IMR-90 (cell line): ENCODE results near the gene F2RL3.

ENCODE experiments used
- BHLHE40 ChIP-seq: fragments of 150-350 bp; IDR thresholded peaks from 2 replicates; pipeline ENCODE4 v1.6.1; 2016; ENCODE audit warnings: mild to moderate bottlenecking, low read depth, low read length
- CHD1 ChIP-seq: IDR thresholded peaks from 2 replicates; pipeline ENCODE4 v1.6.1; 2012; ENCODE audit warnings: low read depth, low read length, improper control_type of control experiment
- MAFK ChIP-seq: IDR thresholded peaks from 2 replicates; pipeline ENCODE4 v1.6.1; 2012; ENCODE audit warnings: low read depth, low read length, improper control_type of control experiment
- POLR2A ChIP-seq: IDR thresholded peaks from 2 replicates; pipeline ENCODE4 v1.6.1; 2012; ENCODE audit warnings: mild to moderate bottlenecking, low read depth, low read length
- RCOR1 ChIP-seq: IDR thresholded peaks from 2 replicates; pipeline ENCODE4 v1.6.1; 2012; ENCODE audit warnings: mild to moderate bottlenecking, low read length, improper control_type of control experiment; ENCODE audit not compliant: insufficient replicate concordance
- SMC3 ChIP-seq: fragments of 150-350 bp; IDR thresholded peaks from 2 replicates; pipeline ENCODE4 v1.6.1; 2016; ENCODE audit warnings: low read depth, mild to moderate bottlenecking, antibody characterized with exemption, low read length, moderate library complexity
- TF ChIP-seq, protein P1 (sequence below): conservative IDR thresholded peaks from 2 replicates; pipeline ENCODE4 v1.5.1; 2012; ENCODE audit warnings: mild to moderate bottlenecking, low read depth, low read length, improper control_type of control experiment
- TF ChIP-seq, protein P2 (sequence below): fragments of 150-350 bp; IDR thresholded peaks from 2 replicates; pipeline ENCODE4 v1.6.1; 2017; ENCODE audit warnings: mild to moderate bottlenecking, antibody characterized with exemption, low read length, low read depth
- TF ChIP-seq, protein P3 (sequence below): fragments of 150-350 bp; IDR thresholded peaks from 2 replicates; pipeline ENCODE4 v1.6.1; 2016; ENCODE audit warnings: low read depth, mild to moderate bottlenecking, low read length, moderate library complexity, borderline replicate concordance

DNA sequence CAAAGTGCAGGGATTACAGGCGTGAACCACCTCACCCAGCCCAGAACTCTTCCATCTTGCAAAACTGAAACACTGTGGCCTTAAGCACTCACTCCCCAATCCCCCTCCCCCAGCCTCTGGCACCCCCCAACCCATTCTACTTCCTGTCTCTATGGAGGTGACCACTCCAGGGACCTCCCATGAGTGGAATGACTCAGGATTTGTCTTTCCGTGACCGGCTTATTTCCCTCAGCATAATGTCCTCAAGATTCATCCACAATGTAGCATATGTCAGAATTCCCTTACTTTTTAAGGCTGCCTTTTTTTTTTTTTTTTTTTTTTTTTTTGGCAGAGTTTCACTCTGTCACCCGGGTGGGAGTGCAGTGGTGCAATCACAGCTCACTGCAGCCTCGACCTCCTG lies 3.6 kb upstream of the F2RL3 start:
- TF ChIP-seq, protein P1, sequence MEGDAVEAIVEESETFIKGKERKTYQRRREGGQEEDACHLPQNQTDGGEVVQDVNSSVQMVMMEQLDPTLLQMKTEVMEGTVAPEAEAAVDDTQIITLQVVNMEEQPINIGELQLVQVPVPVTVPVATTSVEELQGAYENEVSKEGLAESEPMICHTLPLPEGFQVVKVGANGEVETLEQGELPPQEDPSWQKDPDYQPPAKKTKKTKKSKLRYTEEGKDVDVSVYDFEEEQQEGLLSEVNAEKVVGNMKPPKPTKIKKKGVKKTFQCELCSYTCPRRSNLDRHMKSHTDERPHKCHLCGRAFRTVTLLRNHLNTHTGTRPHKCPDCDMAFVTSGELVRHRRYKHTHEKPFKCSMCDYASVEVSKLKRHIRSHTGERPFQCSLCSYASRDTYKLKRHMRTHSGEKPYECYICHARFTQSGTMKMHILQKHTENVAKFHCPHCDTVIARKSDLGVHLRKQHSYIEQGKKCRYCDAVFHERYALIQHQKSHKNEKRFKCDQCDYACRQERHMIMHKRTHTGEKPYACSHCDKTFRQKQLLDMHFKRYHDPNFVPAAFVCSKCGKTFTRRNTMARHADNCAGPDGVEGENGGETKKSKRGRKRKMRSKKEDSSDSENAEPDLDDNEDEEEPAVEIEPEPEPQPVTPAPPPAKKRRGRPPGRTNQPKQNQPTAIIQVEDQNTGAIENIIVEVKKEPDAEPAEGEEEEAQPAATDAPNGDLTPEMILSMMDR = no peak
- TF ChIP-seq, protein P2, sequence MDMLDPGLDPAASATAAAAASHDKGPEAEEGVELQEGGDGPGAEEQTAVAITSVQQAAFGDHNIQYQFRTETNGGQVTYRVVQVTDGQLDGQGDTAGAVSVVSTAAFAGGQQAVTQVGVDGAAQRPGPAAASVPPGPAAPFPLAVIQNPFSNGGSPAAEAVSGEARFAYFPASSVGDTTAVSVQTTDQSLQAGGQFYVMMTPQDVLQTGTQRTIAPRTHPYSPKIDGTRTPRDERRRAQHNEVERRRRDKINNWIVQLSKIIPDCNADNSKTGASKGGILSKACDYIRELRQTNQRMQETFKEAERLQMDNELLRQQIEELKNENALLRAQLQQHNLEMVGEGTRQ = no peak
- TF ChIP-seq RCOR1 = no peak
- TF ChIP-seq CHD1 = no peak
- TF ChIP-seq POLR2A = no peak
- TF ChIP-seq BHLHE40 = no peak
- no peak for TF ChIP-seq SMC3
- TF ChIP-seq, protein P3, sequence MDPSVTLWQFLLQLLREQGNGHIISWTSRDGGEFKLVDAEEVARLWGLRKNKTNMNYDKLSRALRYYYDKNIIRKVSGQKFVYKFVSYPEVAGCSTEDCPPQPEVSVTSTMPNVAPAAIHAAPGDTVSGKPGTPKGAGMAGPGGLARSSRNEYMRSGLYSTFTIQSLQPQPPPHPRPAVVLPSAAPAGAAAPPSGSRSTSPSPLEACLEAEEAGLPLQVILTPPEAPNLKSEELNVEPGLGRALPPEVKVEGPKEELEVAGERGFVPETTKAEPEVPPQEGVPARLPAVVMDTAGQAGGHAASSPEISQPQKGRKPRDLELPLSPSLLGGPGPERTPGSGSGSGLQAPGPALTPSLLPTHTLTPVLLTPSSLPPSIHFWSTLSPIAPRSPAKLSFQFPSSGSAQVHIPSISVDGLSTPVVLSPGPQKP = no peak
- no peak for TF ChIP-seq MAFK
